H9 (cell line): ENCODE measurements around the gene SPTLC3. TPM values are rescaled to one million over a fixed set of nuclear protein-coding genes. Genes with fewer than 3 reads are reported as not detected.

Experiments used
- DNase-seq: peaks from one replicate; pipeline ENCODE4 v3.0.0-alpha.2; 2017
- H2AFZ ChIP-seq: one replicate; pipeline ENCODE4 v1.6.1; 2013; ENCODE audit warnings: mild to moderate bottlenecking, low read length, control low read depth, moderate library complexity
- H2AK5ac ChIP-seq: 2 replicates; pipeline ENCODE4 v1.6.1; 2013; ENCODE audit warnings: low read length, control low read depth, mixed read lengths; ENCODE audit not compliant: insufficient read length
- H2BK120ac ChIP-seq: one replicate; pipeline ENCODE4 v1.6.1; 2013; ENCODE audit warnings: low read depth, mild to moderate bottlenecking, low read length, control low read depth, inconsistent platforms; ENCODE audit not compliant: poor library complexity, severe bottlenecking
- H2BK12ac ChIP-seq: 2 replicates; pipeline ENCODE4 v1.6.1; 2013; ENCODE audit warnings: low read length, control low read depth, mixed read lengths, low read depth; ENCODE audit not compliant: insufficient read length
- H2BK15ac ChIP-seq: 2 replicates; pipeline ENCODE4 v1.6.1; 2013; ENCODE audit warnings: low read depth, low read length, control low read depth
- H2BK20ac ChIP-seq: one replicate; pipeline ENCODE4 v1.6.1; 2013; ENCODE audit warnings: low read depth, mild to moderate bottlenecking, low read length, control low read depth, inconsistent platforms; ENCODE audit not compliant: poor library complexity, severe bottlenecking
- H2BK5ac ChIP-seq: 2 replicates; pipeline ENCODE4 v1.6.1; 2013; ENCODE audit warnings: low read length, control low read depth, mixed read lengths; ENCODE audit not compliant: insufficient read length
- H3K14ac ChIP-seq: 2 replicates; pipeline ENCODE4 v1.6.1; 2013; ENCODE audit warnings: low read length, control low read depth; ENCODE audit not compliant: insufficient read depth
- H3K18ac ChIP-seq: 2 replicates; pipeline ENCODE4 v1.6.1; 2013; ENCODE audit warnings: low read depth, mild to moderate bottlenecking, mixed read lengths, low read length, control low read depth; ENCODE audit not compliant: insufficient read length
- H3K23ac ChIP-seq: 2 replicates; pipeline ENCODE4 v1.6.1; 2013; ENCODE audit warnings: low read length, control low read depth, mixed read lengths, low read depth; ENCODE audit not compliant: insufficient read length
- H3K23me2 ChIP-seq: 2 replicates; pipeline ENCODE4 v1.6.1; 2013; ENCODE audit warnings: low read depth, mild to moderate bottlenecking, mixed read lengths, low read length, control low read depth; ENCODE audit not compliant: insufficient read length, poor library complexity, severe bottlenecking
- H3K27ac ChIP-seq: 2 replicates; pipeline ENCODE4 v1.5.1; 2013; ENCODE audit warnings: low read length, control low read depth, mixed read lengths, low read depth; ENCODE audit not compliant: insufficient read length
- H3K27me3 ChIP-seq: 2 replicates; pipeline ENCODE4 v1.6.1; 2013; ENCODE audit warnings: low read length, control low read depth, inconsistent platforms; ENCODE audit not compliant: insufficient read depth
- H3K4ac ChIP-seq: 2 replicates; pipeline ENCODE4 v1.6.1; 2013; ENCODE audit warnings: low read depth, mild to moderate bottlenecking, control low read depth, inconsistent platforms, low read length, moderate library complexity
- H3K4me1 ChIP-seq: 2 replicates; pipeline ENCODE4 v1.6.1; 2013; ENCODE audit warnings: low read length, control low read depth, inconsistent platforms; ENCODE audit not compliant: insufficient read depth
- H3K4me2 ChIP-seq: 2 replicates; pipeline ENCODE4 v1.6.1; 2013; ENCODE audit warnings: low read length, control low read depth, mixed read lengths; ENCODE audit not compliant: insufficient read length, insufficient read depth
- H3K56ac ChIP-seq: 2 replicates; pipeline ENCODE4 v1.6.1; 2013; ENCODE audit warnings: low read depth, mild to moderate bottlenecking, mixed read lengths, low read length, control low read depth; ENCODE audit not compliant: insufficient read length
- H3K79me1 ChIP-seq: 2 replicates; pipeline ENCODE4 v1.6.1; 2013; ENCODE audit warnings: low read depth, mild to moderate bottlenecking, moderate library complexity, low read length, control low read depth, inconsistent platforms; ENCODE audit not compliant: insufficient read depth, poor library complexity, severe bottlenecking
- H3K79me2 ChIP-seq: 2 replicates; pipeline ENCODE4 v1.6.1; 2013; ENCODE audit warnings: low read length, control low read depth, inconsistent platforms; ENCODE audit not compliant: insufficient read depth
- H3K9ac ChIP-seq: 2 replicates; pipeline ENCODE4 v1.6.1; 2013; ENCODE audit warnings: low read length, control low read depth, mixed read lengths; ENCODE audit not compliant: insufficient read length; ENCODE audit errors: extremely low read depth
- H3K9me3 ChIP-seq: one replicate; pipeline ENCODE4 v1.6.1; 2013; ENCODE audit warnings: low read depth, low read length, inconsistent platforms; ENCODE audit not compliant: control insufficient read depth
- H3T11ph ChIP-seq: one replicate; pipeline ENCODE4 v1.6.1; 2013; ENCODE audit warnings: mild to moderate bottlenecking, low read length, control low read depth, inconsistent platforms
- H4K20me1 ChIP-seq: one replicate; pipeline ENCODE4 v1.6.1; 2013; ENCODE audit not compliant: control insufficient read depth, insufficient read length, insufficient read depth
- H4K5ac ChIP-seq: 2 replicates; pipeline ENCODE4 v1.6.1; 2013; ENCODE audit warnings: low read depth, mild to moderate bottlenecking, mixed read lengths, low read length, control low read depth; ENCODE audit not compliant: insufficient read length
- H4K8ac ChIP-seq: replicated peaks from 2 replicates; pipeline ENCODE4 v1.6.1; 2013; ENCODE audit warnings: low read length, control low read depth, mixed read lengths, low read depth; ENCODE audit not compliant: insufficient read length
- H4K91ac ChIP-seq: 2 replicates; pipeline ENCODE4 v1.6.1; 2013; ENCODE audit warnings: low read depth, mild to moderate bottlenecking, moderate library complexity, mixed read lengths, low read length, control low read depth; ENCODE audit not compliant: insufficient read length
- H3K27ac Mint-ChIP-seq, 3 experiments: 2 replicates in 2 of 3; 3 replicates in 1 of 3; pipeline ENCODE4 v1.8.0; 2020 to 2021; ENCODE audit warnings: mixed read lengths in 3 of 3, mild to moderate bottlenecking in 1 of 3, moderate library complexity in 1 of 3
- H3K27me3 Mint-ChIP-seq: 2 replicates; pipeline ENCODE4 v1.8.0; 2021; ENCODE audit warnings: low read depth, mild to moderate bottlenecking, moderate library complexity, mixed read lengths
- H3K36me3 Mint-ChIP-seq, 3 experiments: 2 replicates in 2 of 3; 3 replicates in 1 of 3; pipeline ENCODE4 v1.8.0; 2020 to 2021; ENCODE audit warnings: low read depth in 3 of 3, mixed read lengths in 3 of 3; ENCODE audit not compliant: insufficient read depth in 1 of 3
- H3K4me1 Mint-ChIP-seq, 2 experiments: 2 replicates each; pipeline ENCODE4 v1.8.0; 2020; ENCODE audit warnings: mixed read lengths in 2 of 2
- H3K4me3 Mint-ChIP-seq, 2 experiments: 2 replicates in 1 of 2; 3 replicates in 1 of 2; pipeline ENCODE4 v1.8.0; 2020 to 2021; ENCODE audit warnings: mild to moderate bottlenecking in 2 of 2, mixed read lengths in 2 of 2, moderate library complexity in 1 of 2
- H3K9me3 Mint-ChIP-seq, 2 experiments: 2 replicates in 1 of 2; 3 replicates in 1 of 2; pipeline ENCODE4 v1.8.0; 2020; ENCODE audit warnings: mild to moderate bottlenecking in 2 of 2, mixed read lengths in 2 of 2, moderate library complexity in 1 of 2
- WGBS: extraction: QIAGEN DNeasy Blood & Tissue Kit; methylation state at CpG from one replicate; pipeline ENCODE4 v1.1.7; 2013; ENCODE audit warnings: missing lambda C conversion rate, low lambda C conversion rate, mixed read lengths; ENCODE audit not compliant: insufficient read length; ENCODE audit errors: extremely low coverage; 5-methylcytosine and 5-hydroxymethylcytosine counted together
- total RNA-seq: library from RNA; stranded (reverse); gene quantifications from 2 replicates; pipeline ENCODE4 v1.2.1, GENCODE V29; 2021
- TF ChIP-seq, protein P1 (sequence below): fragments of 200-600 bp; sonication (generic); conservative IDR thresholded peaks from 3 replicates; pipeline ENCODE4 v1.8.0; 2021; ENCODE audit warnings: antibody characterized with exemption, mild to moderate bottlenecking

The SPTLC3 gene
- total RNA-seq, 1 experiment from 2014 or later = 0.68 TPM

DNA sequence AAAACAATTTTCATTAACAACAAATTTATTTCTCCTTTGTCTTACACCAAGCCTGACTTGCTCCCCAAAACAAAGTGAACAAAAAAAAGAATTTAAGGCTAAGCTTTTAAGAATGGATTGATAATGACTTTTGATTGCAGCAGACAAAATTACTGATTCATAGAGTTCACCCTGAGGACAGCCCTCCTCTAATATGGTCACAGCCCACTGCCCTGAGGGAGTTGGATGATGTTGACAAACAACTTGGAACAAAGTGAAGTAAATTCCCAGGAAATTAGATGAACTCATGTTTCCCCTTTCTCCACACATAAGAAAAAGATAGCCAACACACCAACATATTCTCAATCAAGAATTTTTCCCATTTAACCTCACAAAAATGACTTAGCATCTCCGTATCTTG lies 204.6 kb downstream of the SPTLC3 start:
- Histone ChIP-seq H4K20me1 (peaks cover 1% of the 10 kb centered on the region), H3K27ac (no peak overlapping the region), H4K8ac (no peak overlapping the region), H3K79me2 (no peaks in the 10 kb centered on the region), H3K4me2 (no peak overlapping the region), H3K4me1 (no peaks in the 10 kb centered on the region), H3T11ph (no peak overlapping the region), H2BK15ac (no peak overlapping the region), H2AFZ (no peak overlapping the region), H2AK5ac (no peak overlapping the region), H3K23ac (no peak overlapping the region), H2BK20ac (no peak overlapping the region), H2BK5ac (no peak overlapping the region), H4K91ac (no peak overlapping the region), H3K4ac (no peak overlapping the region), H4K5ac (no peak overlapping the region), H3K9me3 (no peaks in the 10 kb centered on the region), H3K56ac (no peak overlapping the region), H2BK120ac (no peak overlapping the region), H3K23me2 (no peaks in the 10 kb centered on the region), H3K18ac (no peak overlapping the region), H3K14ac (no peak overlapping the region), H3K79me1 (no peaks in the 10 kb centered on the region), H3K27me3 (peaks cover 3% of the 10 kb centered on the region), H2BK12ac (no peak overlapping the region), H3K9ac (no peak overlapping the region)
- WGBS = no CpG with 5 or more reads among the region's 1 CpG
- no peaks in the 10 kb centered on the region for H3K9me3 Mint-ChIP-seq
- H3K4me1 Mint-ChIP-seq = no peaks in the 10 kb centered on the region; a peak in 1 of 4 replicates
- peaks cover 50% of the 10 kb centered on the region for H3K27me3 Mint-ChIP-seq
- no peaks in the 10 kb centered on the region; a peak in 2 of 7 replicates for H3K36me3 Mint-ChIP-seq
- DNase-seq = no peak
- H3K4me3 Mint-ChIP-seq = no peak overlapping the region
- TF ChIP-seq, protein P1, sequence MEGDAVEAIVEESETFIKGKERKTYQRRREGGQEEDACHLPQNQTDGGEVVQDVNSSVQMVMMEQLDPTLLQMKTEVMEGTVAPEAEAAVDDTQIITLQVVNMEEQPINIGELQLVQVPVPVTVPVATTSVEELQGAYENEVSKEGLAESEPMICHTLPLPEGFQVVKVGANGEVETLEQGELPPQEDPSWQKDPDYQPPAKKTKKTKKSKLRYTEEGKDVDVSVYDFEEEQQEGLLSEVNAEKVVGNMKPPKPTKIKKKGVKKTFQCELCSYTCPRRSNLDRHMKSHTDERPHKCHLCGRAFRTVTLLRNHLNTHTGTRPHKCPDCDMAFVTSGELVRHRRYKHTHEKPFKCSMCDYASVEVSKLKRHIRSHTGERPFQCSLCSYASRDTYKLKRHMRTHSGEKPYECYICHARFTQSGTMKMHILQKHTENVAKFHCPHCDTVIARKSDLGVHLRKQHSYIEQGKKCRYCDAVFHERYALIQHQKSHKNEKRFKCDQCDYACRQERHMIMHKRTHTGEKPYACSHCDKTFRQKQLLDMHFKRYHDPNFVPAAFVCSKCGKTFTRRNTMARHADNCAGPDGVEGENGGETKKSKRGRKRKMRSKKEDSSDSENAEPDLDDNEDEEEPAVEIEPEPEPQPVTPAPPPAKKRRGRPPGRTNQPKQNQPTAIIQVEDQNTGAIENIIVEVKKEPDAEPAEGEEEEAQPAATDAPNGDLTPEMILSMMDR = no peak
- no peak overlapping the region for H3K27ac Mint-ChIP-seq
